SH-SY5Y (cell line): ENCODE measurements around the gene CRHBP.

Experiments
- GATA2 ChIP-seq: IDR thresholded peaks from 2 replicates; pipeline ENCODE4 v1.6.1; 2011; ENCODE audit warnings: mild to moderate bottlenecking, low read depth, low read length
- GATA3 ChIP-seq: IDR thresholded peaks from 2 replicates; pipeline ENCODE4 v1.6.1; 2011; ENCODE audit warnings: low read depth, mild to moderate bottlenecking, low read length, moderate library complexity

- TF ChIP-seq GATA2 (no peak), GATA3 (no peak)
Observed at GRCh38 chr5:76944638-76945037, 8.2 kb upstream of the CRHBP start.
